ENCODE measurements around the gene PKN1.
A peak's percentile ranks its signal among the peaks of the same experiment; 100 is the strongest.

PKN1 gene

DNA sequence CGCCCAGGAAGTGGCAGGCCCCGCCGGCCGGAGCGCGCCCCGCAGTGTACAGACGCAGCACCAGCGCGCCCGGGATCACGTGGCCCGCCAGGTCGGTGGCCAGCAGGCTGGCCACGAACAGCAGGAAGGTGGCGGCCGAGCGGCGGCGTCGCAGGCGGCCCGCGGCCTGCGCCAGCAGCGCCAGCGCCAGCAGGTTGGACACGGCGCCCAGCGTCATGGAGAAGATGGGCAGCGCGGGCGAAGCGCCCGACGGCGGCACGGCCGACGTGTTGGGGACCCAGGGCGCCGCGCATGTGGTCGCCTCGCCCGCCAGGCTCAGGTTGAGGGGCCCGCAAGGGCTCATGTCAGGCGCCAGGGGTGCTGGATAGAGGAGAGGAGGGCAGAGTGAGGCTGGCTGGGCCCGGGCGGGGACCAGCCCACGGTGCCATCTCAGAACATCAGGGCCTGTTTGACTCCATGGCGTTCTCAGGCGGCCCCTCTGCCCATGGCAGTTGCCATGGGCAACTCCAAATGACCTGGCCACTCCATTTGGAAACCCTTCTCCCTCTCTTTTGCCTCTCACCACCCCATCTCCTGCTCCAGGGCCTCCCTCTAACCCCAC, 41.0 kb downstream of the PKN1 start (continued):
- TF ChIP-seq, protein P1, sequence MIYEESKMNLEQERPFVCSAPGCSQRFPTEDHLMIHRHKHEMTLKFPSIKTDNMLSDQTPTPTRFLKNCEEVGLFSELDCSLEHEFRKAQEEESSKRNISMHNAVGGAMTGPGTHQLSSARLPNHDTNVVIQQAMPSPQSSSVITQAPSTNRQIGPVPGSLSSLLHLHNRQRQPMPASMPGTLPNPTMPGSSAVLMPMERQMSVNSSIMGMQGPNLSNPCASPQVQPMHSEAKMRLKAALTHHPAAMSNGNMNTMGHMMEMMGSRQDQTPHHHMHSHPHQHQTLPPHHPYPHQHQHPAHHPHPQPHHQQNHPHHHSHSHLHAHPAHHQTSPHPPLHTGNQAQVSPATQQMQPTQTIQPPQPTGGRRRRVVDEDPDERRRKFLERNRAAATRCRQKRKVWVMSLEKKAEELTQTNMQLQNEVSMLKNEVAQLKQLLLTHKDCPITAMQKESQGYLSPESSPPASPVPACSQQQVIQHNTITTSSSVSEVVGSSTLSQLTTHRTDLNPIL (CRISPR knock-in tag; IDR thresholded peaks at IDR 0.05; ENCODE audit: low read depth), result no peak
- TF ChIP-seq ARNTL (CRISPR knock-in tag; IDR thresholded peaks at IDR 0.05; ENCODE audit: borderline replicate concordance, low read depth), result no peak
- no peak for TF ChIP-seq ESRRG (CRISPR knock-in tag; IDR thresholded peaks at IDR 0.05)
- no peak for TF ChIP-seq TOX (CRISPR knock-in tag; IDR thresholded peaks at IDR 0.05; ENCODE audit: borderline replicate concordance)

DNA sequence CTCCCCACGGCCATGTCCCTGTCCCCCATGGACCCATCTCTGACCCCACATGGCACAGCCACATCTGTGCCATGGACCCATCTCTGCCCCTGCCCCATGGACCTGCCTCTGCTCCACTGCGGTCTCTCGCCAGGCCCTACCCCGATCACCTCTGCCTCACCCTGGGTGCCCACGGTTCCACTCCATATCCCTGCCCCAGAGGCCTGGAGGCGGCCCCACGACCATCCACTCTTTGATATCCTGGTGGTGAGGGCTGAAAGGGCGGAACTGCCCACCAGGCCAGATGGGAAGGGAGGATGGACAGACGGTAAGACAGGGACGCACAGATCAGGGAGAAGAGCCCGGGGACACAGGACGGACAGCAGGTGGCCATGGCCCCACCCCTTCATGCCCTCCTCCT, 41.7 kb downstream of the PKN1 start:
- TF ChIP-seq, protein P2, sequence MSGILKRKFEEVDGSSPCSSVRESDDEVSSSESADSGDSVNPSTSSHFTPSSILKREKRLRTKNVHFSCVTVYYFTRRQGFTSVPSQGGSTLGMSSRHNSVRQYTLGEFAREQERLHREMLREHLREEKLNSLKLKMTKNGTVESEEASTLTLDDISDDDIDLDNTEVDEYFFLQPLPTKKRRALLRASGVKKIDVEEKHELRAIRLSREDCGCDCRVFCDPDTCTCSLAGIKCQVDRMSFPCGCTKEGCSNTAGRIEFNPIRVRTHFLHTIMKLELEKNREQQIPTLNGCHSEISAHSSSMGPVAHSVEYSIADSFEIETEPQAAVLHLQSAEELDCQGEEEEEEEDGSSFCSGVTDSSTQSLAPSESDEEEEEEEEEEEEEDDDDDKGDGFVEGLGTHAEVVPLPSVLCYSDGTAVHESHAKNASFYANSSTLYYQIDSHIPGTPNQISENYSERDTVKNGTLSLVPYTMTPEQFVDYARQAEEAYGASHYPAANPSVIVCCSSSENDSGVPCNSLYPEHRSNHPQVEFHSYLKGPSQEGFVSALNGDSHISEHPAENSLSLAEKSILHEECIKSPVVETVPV (CRISPR knock-in tag; IDR thresholded peaks at IDR 0.05), result no peak
- no peak for TF ChIP-seq CSDC2 (CRISPR knock-in tag; IDR thresholded peaks at IDR 0.05)
- no peak for TF ChIP-seq SNAI2 (CRISPR knock-in tag; IDR thresholded peaks at IDR 0.05)
- TF ChIP-seq, protein P3, sequence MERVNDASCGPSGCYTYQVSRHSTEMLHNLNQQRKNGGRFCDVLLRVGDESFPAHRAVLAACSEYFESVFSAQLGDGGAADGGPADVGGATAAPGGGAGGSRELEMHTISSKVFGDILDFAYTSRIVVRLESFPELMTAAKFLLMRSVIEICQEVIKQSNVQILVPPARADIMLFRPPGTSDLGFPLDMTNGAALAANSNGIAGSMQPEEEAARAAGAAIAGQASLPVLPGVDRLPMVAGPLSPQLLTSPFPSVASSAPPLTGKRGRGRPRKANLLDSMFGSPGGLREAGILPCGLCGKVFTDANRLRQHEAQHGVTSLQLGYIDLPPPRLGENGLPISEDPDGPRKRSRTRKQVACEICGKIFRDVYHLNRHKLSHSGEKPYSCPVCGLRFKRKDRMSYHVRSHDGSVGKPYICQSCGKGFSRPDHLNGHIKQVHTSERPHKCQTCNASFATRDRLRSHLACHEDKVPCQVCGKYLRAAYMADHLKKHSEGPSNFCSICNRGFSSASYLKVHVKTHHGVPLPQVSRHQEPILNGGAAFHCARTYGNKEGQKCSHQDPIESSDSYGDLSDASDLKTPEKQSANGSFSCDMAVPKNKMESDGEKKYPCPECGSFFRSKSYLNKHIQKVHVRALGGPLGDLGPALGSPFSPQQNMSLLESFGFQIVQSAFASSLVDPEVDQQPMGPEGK (CRISPR knock-in tag; IDR thresholded peaks at IDR 0.05; ENCODE audit: borderline replicate concordance), result no peak
- TF ChIP-seq TOX (CRISPR knock-in tag; IDR thresholded peaks at IDR 0.05; ENCODE audit: borderline replicate concordance), result no peak
- no peak for TF ChIP-seq ZNF8 (CRISPR knock-in tag; IDR thresholded peaks at IDR 0.05)
- no peak for TF ChIP-seq ARNTL (CRISPR knock-in tag; IDR thresholded peaks at IDR 0.05; ENCODE audit: borderline replicate concordance, low read depth)
- TF ChIP-seq, protein P4, sequence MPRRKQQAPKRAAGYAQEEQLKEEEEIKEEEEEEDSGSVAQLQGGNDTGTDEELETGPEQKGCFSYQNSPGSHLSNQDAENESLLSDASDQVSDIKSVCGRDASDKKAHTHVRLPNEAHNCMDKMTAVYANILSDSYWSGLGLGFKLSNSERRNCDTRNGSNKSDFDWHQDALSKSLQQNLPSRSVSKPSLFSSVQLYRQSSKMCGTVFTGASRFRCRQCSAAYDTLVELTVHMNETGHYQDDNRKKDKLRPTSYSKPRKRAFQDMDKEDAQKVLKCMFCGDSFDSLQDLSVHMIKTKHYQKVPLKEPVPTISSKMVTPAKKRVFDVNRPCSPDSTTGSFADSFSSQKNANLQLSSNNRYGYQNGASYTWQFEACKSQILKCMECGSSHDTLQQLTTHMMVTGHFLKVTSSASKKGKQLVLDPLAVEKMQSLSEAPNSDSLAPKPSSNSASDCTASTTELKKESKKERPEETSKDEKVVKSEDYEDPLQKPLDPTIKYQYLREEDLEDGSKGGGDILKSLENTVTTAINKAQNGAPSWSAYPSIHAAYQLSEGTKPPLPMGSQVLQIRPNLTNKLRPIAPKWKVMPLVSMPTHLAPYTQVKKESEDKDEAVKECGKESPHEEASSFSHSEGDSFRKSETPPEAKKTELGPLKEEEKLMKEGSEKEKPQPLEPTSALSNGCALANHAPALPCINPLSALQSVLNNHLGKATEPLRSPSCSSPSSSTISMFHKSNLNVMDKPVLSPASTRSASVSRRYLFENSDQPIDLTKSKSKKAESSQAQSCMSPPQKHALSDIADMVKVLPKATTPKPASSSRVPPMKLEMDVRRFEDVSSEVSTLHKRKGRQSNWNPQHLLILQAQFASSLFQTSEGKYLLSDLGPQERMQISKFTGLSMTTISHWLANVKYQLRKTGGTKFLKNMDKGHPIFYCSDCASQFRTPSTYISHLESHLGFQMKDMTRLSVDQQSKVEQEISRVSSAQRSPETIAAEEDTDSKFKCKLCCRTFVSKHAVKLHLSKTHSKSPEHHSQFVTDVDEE (CRISPR knock-in tag; IDR thresholded peaks at IDR 0.05), result no peak
- no peak for TF ChIP-seq ZFP3 (CRISPR knock-in tag; IDR thresholded peaks at IDR 0.05)
- TF ChIP-seq ZFP30 (CRISPR knock-in tag; IDR thresholded peaks at IDR 0.05), result no peak
- TF ChIP-seq OSR1 (CRISPR knock-in tag; IDR thresholded peaks at IDR 0.05), result no peak
- no peak for TF ChIP-seq ZC3H10 (CRISPR knock-in tag; IDR thresholded peaks at IDR 0.05)
- peak; percentile 10 for ATAC-seq

DNA sequence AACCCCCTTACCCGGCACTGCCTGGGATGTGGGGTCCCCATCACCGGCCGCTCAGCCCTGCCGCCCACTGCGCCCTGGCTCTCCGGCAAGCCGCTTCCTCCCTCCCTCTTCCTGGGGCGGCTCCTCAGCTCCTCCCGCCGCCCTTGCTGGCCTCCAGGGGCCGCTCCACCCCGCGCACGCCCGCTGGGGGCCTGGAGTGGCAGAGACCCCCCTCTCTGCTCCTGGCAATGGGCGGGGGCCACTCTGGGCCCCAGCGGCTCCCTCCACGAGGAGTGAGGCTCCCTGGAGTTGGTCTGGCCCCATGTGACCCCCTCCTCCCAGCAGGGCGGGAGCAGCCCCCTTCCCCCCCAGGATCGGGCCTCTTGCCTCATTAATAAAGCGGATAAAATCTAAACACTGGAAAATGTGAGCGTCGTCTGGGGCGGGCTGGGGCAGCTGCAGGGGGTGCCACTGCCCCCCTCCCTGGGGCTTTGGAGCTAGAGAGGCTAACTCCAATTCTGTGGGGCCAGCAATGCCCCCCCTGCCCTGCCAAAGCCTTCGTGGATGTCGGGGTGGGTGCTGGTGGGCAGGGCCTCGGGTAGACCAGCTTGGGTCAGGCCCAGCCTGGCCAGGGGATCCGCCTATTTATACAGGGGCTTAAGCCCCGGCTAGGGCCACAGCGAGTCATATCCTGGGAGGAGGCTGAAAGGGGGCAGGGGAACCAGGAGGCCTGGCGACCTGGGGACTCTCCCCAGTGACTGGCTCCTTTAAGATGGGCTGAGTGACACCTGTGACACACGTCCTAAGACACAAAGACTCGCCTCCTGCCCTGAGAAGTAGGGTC, 42.4 kb downstream of the PKN1 start, which contains the start of gene PTGER1:
Gene PTGER1 (minus strand): TSS at position 104 of the 823 bp plus-strand sequence. CDS start 1,034 bp downstream, outside the sequence.
- TF ChIP-seq, protein P3 (CRISPR knock-in tag; IDR thresholded peaks at IDR 0.05; ENCODE audit: borderline replicate concordance), result peak; percentile 79; the same call in 1 of the 2 replicates
- TF ChIP-seq ESRRG (CRISPR knock-in tag; IDR thresholded peaks at IDR 0.05), result no peak
- ATAC-seq, result peak; percentile 70

DNA sequence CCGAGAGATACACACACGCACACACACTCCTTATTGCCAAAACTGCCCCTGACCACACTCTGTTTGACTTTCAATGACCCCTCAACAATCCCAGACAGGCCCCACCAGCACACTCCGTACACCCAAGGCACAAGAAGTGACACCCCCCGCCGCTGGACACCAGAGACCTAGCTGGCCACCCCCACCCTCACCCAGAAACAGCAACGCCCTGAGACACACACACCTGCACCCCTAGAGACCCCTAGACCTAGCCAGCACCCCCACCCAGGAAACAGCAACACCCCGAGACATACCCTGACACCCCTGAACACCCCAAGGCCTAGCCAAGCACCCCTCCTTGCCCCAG, 43.2 kb downstream of the PKN1 start:
- no peak for TF ChIP-seq TOX (CRISPR knock-in tag; IDR thresholded peaks at IDR 0.05; ENCODE audit: borderline replicate concordance)
- no peak for ATAC-seq
